HG02970 (cell line): ENCODE measurements around the gene KRT74.

Source experiments
- ATAC-seq: cut with Tn5 transposase; IDR thresholded peaks from one replicate; pipeline ENCODE4 v1.9.1; 2021; ENCODE audit warnings: mild to moderate bottlenecking, moderate library complexity, moderate number of reproducible peaks; ENCODE audit not compliant: unreplicated experiment, low FRiP score

Gene KRT74

DNA sequence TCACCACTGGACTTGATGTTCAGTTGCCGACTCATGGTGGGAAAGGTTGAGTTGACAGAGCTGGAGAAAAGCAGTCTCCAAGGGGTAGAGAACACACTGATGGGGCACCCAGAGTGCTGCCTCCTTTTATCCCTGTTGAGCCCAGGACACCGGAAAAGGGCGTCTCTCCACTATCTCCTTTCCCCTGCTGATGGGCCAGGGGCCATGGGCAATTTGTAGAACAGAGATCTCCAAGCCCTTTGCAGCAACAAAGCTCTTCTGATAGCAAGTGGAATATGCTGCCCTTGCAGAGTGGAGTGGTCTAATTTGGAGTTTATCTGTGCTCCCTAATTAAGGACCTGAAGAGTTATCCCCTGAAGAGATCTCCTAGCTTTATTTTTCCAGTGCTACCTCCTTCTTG is at the start of gene KRT74:
Gene KRT74, minus strand, starts transcription at position 101 of the 400 bp plus-strand sequence. Its CDS starts 66 bp downstream, at position 35.
- ATAC-seq, result no peak

DNA sequence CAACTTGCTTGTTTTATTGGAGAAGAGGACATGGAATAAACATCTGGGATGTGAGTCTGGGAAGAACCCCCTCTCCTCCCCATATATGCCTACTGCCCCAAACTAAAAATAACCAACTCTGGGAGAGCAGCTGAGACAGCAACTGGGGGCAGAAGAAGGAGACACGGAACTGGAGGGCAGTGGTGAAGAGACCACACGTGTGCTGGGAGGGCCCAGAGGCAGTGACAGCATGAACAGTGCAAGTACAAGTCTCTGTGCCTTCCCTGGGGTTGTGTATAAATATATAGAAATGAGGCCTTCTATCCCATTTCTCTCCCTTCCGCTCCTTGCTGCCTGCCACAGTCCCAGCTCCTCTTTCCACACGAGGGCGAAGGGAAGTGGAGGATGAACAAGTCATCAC is 48.7 kb upstream of the KRT74 start:
- no peak for ATAC-seq

DNA sequence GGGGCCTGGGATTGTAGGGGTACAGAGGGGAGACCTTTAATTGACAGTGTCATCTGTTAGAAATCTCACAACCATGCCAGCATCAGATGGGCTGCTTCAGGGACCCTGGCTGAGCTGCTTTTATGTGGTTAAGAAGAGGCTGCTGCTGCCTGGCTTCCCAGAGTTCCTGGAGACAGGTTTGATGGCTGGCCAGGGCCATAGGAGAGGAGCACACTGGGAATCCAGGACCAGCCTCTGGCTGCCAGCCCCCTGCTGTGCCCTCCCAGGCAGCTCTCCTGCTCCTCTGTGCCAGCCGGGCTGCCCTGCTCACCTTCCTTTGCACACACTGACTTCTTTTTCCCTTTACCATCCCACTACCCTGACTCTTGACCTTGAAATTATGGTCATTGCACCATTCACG is 45.2 kb upstream of the KRT74 start:
- ATAC-seq, result no peak

DNA sequence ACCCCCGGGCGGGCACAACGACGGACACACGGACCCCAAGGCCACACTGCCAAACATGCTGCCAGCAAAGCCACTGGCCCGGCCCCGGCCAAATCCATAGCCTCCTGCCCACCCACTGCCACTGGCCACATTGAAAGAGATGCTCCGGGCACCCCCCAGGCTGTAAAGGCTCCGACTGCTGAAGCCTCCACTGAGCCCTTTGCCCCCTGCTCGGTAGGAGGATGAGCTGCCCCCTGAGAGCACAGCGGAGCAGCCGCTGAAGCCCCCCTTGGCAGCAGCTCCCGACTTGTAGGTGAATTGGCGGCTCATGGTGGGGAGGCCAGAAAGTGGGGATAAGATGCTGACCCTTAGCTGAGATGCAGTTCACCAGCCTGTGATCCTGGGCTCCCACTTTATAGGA is 44.6 kb upstream of the KRT74 start, which contains the start of gene KRT73:
Gene KRT73, minus strand, starts transcription at position 344 of the 400 bp plus-strand sequence. Its CDS starts 35 bp downstream, at position 309.
- ATAC-seq, result no peak

DNA sequence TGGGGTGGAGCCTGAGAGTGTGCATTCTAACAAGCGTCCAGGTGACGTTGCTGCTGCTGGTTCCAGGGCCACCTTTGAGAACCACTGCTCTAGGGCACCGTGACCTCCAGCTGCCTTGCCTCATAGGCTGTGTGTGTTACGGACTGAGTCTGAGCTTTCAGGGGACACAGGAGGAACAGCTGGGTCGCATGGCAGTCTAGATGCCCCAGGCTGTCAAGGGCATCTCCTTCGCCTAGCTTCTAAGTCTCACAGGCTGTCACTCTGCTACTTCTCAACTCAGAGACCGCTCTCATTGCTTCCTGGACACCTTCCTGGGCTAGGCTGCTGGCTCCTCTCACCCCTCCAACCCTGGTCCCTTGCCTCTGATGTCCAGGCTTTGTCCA is 43.8 kb upstream of the KRT74 start:
- ATAC-seq, result no peak

DNA sequence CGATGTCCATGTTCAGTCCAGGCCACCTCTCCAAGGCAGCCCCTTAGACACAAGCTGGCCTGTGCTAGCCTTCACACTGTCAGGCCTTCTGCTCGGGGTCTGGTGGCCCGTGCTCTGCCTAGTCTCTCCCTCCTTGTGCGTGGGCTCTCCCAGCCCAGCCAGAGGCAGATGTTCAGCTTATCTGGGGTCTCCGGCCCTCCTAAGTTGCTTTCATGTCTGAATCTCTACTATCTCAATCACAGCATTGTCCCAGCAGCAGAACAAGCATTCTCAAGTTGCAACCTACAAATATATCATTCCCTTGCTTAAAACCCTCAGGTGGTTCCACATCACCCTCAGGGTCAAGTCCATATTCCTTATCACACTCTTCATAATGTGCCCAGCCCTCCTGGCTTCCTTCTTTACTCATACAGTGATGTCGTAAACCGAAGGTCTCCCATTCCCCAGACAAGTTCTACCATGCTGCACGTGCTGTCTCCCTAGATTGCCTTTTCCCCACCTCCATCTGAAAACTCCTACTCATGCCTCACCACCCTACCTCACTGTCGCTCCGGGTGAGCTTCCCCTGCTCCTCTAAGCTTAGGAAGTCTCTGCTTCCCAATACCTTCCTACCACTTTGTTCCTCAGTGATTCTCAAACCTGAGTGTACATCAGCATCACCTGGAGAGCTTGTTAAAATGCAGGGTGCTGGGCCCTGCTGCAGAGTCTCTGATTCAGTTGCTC is 43.2 kb upstream of the KRT74 start:
- no peak for ATAC-seq

DNA sequence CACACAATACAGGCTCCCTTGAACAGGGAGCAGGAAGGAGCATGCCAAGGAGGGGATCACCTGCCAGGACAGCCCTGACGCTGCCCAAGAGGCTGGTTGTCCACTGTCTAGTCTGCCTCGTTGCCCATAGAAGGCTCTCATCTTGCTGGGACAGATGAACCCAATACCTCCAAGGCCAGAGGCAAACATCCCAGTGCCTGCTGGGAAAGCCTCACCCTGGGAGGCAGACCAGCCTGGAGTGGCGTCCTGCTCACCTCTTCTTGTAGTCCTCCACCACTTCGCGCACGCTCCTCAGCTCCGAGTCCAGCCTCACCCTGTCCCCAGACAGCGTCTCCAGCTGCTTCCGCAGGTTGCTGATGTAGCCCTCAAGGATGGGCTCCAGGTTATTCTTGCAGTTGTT is 42.3 kb upstream of the KRT74 start:
- ATAC-seq, result no peak

DNA sequence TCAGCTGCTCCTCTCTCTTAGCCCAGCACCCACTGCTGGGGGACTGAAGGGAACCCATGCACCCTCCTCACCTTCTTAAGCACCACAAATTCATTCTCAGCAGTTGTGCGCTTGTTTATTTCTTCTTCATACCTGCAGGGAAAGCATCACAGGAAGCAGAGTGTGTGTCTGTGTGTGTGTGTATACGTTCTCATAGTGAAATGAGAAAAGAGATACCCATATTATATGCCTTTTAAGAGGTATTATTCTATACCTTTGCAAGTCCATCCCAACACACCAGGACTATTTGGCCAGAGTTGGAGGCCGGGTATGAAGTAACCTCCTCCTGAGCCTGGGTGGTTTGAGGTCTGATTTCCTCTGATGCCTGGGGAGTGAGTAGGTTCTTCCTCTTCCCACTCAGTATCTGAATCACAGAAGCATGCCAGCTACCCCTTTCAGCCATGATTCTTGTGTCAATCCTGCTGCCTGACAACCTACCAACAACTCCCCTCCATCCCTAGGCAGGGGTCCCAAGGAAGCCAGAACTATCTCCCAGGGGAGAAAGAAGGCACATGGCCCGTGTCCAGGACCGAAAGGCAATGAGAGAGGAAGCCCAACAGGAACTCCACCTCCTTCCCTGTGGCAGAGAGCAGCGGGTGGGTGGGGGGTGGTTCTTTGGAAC is 41.7 kb upstream of the KRT74 start:
- no peak for ATAC-seq

DNA sequence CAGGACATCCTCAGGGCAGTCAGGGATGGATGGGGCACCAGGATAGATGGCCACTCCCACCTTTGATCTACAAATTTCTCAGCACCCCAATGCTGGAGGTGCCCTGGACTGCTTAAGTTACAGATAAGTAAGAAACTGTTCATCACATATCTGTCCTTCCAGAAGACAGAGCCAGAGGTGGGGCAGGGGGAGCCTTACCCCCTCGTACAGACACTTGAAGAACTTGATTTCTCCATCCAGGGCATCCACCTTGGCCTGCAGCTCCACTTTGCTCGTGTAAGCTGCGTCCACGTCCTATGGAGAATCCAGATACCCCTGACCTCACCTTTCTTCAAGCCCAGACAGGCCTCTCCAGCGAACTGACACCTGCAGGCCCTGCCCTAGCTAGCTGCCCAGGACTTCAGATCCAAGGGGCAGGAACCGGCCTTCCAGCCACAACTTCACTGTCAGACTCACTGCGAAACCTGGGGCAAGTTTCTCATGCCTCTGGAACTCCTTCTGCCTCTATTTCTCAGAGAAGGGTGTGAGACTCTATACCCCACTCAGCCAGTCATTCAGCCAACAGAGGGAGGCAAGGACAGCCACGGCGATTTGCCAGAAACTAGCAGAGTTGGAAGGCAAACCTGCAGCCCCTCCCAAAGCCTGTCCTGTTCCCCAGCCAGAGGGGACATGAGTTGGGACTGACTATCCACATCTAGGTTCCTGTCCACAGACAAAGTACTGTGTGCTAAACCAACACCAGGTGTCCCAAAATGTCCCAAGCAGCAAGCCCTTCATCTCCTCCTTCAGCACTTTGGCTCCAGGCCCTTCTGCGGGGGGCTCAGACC is 41.0 kb upstream of the KRT74 start:
- ATAC-seq, result no peak

DNA sequence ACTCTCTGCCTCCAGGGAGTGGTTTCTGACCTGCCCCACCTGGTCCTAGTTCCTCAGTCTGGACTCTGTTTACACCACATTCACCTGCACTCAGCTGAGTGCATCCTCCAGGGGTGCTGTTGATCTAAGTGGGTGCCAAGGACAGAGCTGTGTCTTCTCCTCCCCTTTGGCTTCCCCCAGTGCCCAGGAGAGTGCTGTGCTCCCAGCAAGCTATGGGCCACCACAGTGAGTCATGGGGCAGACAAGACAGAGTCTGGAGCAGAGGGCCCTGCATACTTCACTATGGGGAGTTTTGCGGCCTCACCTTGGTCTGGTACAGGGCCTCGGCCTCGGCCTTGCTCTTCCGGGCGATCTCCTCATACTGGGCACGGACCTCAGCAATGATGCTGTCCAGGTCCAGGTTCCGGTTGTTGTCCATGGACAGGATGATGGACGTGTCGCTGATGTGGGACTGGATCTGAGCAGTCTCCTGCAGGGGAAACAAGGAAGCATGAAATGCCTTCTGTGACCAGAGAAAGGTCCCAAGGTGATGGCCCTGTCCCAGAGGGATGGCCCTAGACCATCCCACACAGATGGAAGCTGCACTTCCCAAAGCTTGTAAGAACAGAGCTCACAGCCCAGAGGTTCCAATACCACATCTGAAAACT is 39.9 kb upstream of the KRT74 start:
- ATAC-seq, result no peak

DNA sequence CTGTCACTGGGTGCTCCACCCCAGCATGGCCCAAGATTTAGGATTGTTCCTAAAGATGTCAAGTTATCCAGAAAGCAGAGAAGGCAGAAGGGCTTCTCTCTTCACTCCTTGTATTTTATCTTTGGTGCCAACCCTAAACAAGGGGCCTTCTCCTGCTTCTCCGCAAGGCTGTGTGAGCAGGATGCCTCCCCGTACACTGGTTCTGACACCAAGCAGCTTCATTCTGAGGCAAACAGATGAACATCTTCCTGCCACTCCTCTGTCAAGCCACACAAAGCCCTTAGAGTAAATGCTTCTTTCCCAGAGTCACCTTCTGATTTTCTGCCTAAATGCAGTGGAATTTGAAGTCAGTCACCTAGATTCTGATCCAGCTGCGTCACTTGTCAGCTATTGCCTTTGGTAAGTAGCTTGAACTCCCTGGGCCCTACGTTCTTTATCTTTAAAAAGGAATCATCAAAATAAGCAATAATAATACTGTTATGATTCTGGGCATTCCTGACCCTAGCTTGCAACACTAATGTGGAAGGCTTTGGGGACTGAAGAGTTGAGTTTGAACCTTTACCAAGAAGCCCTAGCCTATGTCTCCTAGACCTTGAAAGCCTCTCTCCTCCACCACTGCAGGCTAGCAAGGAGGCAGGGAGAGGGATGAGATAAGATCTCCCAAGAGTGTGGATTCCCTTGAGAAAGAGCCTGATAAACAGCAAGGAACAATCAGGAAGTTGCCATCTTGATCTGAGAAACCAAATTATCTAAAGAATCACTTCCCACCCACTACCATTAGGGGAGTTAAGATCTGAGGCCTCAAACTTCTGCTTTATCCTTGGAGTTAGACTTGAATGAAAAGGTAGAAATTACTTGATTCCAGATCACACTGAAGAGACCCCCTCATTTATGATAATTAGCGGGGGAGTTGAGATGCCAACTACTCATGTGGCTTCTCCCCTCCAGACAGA is 39.1 kb upstream of the KRT74 start:
- ATAC-seq, result no peak

DNA sequence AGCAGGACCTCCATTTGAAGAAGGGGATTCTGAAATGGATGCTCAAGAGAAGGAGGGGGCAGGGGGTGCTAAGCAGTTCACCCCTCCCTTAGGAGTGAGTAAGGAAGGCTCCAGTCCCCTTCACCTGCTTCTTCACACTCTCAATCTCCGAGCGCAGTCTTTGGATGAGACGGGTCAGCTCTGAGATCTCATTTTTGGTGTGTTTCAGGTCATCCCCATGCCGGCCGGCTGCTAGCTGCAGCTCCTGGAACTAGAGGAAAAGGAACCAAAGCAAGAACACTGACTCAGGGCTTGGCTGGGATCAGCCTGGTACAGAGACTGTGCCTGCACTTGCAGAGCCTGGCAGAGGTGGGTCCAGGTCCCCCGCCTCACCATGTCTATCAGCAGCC is 37.4 kb upstream of the KRT74 start:
- no peak for ATAC-seq

DNA sequence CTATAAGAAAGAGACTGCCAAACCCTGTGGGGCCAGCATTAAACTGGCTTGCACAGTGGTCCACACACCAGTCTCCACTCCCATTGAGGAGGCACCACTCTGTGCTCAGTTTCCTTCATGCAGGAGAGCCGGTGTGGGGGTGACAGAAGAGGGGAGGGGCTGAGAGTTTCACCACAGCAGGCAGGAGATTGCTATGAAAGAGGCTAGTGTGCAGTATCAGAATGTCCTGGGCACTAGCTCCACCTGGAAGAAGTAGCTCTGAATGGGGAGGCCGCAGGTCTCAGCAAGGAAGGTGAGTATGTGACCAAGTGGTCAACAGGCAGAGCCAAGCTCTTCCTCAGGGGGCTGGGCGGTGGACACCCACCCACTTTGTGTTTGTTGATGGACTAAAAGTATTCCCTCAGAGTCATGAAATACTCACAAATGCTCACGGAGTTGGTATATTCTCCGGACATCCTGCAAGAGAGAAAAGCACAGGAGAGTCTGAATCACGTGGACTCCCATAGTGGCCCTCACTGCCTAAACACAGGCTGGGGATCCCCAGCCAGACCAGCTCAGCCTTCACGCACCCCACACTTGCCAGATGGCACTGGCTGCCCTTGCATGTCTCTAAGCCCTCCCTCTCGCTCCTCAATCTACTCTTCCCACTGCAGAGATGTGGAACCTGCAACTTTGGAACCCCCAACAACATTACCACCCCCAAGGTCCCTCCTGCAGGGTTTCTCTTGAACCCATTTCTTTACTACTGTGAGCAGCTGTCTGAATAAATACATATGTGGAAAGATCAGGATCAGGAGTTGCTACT is 35.4 kb upstream of the KRT74 start:
- ATAC-seq, result no peak

DNA sequence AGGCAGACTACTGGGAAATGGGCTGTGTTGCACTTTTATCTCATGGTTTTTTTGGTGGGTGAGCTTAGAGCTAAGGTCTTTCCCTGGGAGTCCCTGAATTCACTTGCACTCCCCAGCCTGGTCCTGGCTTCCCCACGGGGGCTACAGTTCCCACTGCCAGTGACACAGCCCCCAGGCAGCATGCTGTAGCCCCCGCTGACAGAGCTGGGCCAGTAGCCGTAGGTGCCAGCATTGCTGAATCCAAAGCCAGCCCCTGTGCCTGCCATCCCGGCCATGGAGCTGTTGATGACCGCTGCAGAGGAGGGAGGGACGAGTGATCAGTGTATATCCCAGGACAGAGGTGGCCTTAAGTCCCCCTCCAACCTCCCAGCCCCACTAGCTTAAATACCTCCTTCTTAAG is 34.5 kb upstream of the KRT74 start:
- ATAC-seq, result no peak

DNA sequence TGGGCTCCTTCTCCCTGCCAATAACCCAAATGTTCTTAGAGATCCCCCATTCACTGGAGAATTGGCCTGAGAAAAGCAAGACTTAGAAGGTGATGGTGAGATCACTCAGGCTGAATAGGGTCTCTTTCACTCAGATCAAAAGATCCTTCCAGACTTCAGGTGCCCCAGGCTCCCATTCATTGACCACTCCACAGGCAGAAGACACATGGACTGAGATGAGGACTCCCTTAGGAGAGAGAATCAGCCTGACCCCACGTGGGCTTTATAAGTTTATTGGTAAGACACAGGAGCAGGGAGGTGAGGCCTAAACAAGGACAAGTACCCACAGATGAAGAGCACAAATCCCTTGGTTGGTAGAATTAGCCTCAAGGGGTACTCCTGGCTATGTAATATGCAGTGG is 33.7 kb upstream of the KRT74 start:
- ATAC-seq, result no peak

DNA sequence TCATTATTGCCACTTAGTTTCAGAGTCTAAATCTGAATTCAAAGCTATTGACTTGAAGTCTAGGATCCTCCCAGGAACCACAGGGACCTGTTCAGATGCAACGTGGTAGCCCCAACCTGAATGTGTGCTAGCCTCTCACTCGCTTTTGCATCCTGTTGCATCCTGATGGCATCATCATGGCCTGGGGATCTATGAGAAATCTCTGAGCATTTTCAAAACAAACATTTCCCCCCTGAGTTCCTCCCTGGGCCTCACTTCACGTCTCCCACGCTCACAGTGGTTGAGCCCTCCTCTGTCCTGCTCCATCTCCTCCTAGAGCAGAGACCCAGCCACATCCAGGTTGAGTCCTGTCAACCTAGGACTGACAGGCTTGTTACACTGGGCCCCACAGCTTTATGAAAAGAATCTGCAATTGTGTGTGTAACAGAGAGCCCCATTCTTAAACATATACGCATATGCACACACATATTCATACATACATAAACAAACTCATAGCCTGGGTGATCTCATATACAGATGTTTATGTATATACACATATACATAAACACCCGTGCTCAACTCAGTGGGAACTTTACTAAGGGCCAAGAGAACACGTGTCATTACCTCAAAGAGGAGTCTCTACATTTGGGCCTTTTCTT is 33.1 kb upstream of the KRT74 start:
- no peak for ATAC-seq

DNA sequence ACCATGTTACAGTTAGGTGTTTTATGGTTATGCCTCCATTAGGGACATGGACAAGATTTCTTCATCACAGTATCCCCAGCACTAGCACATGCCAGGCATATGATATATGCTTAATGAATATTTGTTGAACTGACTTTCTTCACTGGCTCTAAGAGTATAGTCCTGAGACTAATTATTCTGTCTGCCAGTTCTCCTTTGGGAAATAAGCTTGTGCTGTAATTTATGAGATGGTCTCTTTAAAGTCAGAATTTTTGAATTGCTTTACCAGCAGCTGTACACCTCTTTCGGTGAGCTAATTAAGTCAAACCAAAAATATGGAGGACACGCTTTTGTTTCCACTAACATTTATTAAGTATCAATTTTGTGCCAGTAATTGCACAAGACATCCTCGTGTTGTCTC is 32.5 kb upstream of the KRT74 start:
- ATAC-seq, result no peak

DNA sequence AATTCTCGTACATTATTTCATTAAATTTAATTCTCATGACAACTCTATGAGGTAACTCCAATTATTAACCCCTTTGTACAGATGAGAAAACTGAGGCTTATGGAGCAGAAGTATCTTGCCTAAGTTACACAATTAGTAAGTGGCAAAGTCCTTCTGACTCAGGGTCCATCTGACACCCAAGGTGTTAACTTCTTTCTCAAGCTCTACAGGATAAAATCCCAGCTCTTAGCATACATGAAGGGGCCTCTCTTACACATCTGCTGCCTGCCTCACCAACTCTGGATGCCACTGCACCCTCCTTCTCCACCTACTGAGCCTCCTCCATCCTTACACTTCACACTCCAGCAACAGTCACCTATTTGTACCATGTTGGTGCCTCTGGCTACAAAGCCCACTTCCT is 31.9 kb upstream of the KRT74 start:
- ATAC-seq, result no peak

DNA sequence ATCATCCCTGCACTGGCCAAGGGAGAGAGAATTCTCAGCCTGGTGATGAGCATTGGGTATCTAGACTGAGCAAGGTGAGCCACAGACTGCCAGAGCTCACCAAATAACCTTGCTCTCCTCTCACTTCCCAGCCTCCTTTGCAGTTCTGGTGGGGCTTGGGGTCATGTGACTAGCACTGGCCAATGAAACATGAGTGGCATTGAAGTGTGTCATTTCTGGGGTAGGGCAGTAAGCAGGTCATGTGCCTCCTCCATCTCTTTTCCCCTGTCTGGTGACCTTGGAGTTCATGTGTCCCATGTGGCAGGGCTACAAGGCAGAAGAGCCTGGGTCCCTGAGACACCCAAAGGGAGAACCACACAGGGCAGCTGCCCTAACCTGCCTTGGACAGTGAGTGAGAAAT is 31.2 kb upstream of the KRT74 start:
- ATAC-seq, result no peak
